GM23338 (cell line): Measurements from ENCODE around the gene PTGIS. TPM values are rescaled to one million over a fixed set of nuclear protein-coding genes. Genes with fewer than 3 reads are reported as not detected.

Source experiments
- ATAC-seq: fragments of 200-7000 bp; cut with Tn5 transposase; 3 replicates; pipeline ENCODE4 v1.9.1; 2020
- DNase-seq: peaks from one replicate; pipeline ENCODE4 v3.0.0-alpha.2; 2015; ENCODE audit warnings: low spot score
- H2AFZ ChIP-seq: fragments of 200-600 bp; sonication (generic); 2 replicates; pipeline ENCODE4 v1.8.0; 2016; ENCODE audit warnings: antibody characterized with exemption, mild to moderate bottlenecking, moderate library complexity
- H3F3A ChIP-seq: fragments of 200-600 bp; sonication (generic); replicated peaks from 2 replicates; pipeline ENCODE4 v1.8.0; 2017; ENCODE audit warnings: antibody characterized with exemption, mixed run types, low read depth
- H3K27ac ChIP-seq: fragments of 200-600 bp; sonication (generic); 2 replicates; pipeline ENCODE4 v1.6.1; 2016; ENCODE audit warnings: low read depth
- H3K27me3 ChIP-seq: fragments of 200-600 bp; sonication (generic); 2 replicates; pipeline ENCODE4 v1.8.0; 2016; ENCODE audit warnings: mild to moderate bottlenecking, mixed run types, moderate library complexity; ENCODE audit not compliant: insufficient read depth
- H3K36me3 ChIP-seq: fragments of 200-600 bp; sonication (generic); 2 replicates; pipeline ENCODE4 v1.8.0; 2016; ENCODE audit warnings: mild to moderate bottlenecking; ENCODE audit not compliant: insufficient read depth
- H3K4me1 ChIP-seq: fragments of 200-600 bp; sonication (generic); 2 replicates; pipeline ENCODE4 v1.8.0; 2016; ENCODE audit warnings: mild to moderate bottlenecking, moderate library complexity; ENCODE audit not compliant: insufficient read depth
- H3K4me2 ChIP-seq: fragments of 200-600 bp; sonication (generic); 2 replicates; pipeline ENCODE4 v1.7.1; 2017; ENCODE audit warnings: mixed run types
- H3K4me3 ChIP-seq: fragments of 200-600 bp; sonication (generic); 2 replicates; pipeline ENCODE4 v1.6.1; 2016; ENCODE audit warnings: mixed run types
- H3K79me2 ChIP-seq: fragments of 200-600 bp; sonication (generic); replicated peaks from 2 replicates; pipeline ENCODE4 v1.8.0; 2017; ENCODE audit warnings: mild to moderate bottlenecking; ENCODE audit not compliant: insufficient read depth
- H3K9me2 ChIP-seq: fragments of 200-600 bp; sonication (generic); 2 replicates; pipeline ENCODE4 v1.8.0; 2017; ENCODE audit not compliant: insufficient read depth
- H4K20me1 ChIP-seq: fragments of 200-600 bp; sonication (generic); replicated peaks from 2 replicates; pipeline ENCODE4 v1.8.0; 2017; ENCODE audit warnings: mild to moderate bottlenecking; ENCODE audit not compliant: insufficient read depth
- H3K27ac Mint-ChIP-seq: 2 replicates; pipeline ENCODE4 v1.8.0; 2020; ENCODE audit warnings: inconsistent platforms, mild to moderate bottlenecking, moderate library complexity, mixed read lengths
- H3K27me3 Mint-ChIP-seq: 3 replicates; pipeline ENCODE4 v1.8.0; 2022; ENCODE audit warnings: low read depth, mild to moderate bottlenecking, moderate library complexity, mixed read lengths, inconsistent platforms; ENCODE audit not compliant: insufficient read depth, poor library complexity
- H3K36me3 Mint-ChIP-seq: 3 replicates; pipeline ENCODE4 v1.8.0; 2021; ENCODE audit warnings: low read depth, mild to moderate bottlenecking, inconsistent platforms, moderate library complexity, mixed read lengths
- H3K4me1 Mint-ChIP-seq: 3 replicates; pipeline ENCODE4 v1.8.0; 2020; ENCODE audit warnings: mild to moderate bottlenecking, inconsistent platforms, mixed read lengths
- H3K4me3 Mint-ChIP-seq: 3 replicates; pipeline ENCODE4 v1.8.0; 2021; ENCODE audit warnings: moderate library complexity, mild to moderate bottlenecking, inconsistent platforms, mixed read lengths
- H3K9me3 Mint-ChIP-seq: 3 replicates; pipeline ENCODE4 v1.8.0; 2020; ENCODE audit warnings: moderate library complexity, mild to moderate bottlenecking, inconsistent platforms, mixed read lengths
- CREB1 ChIP-seq: fragments of 250-450 bp; sonication (Bioruptor Pico); IDR thresholded peaks from 2 replicates; pipeline ENCODE4 v1.5.0; 2020; ENCODE audit warnings: low read depth, mild to moderate bottlenecking, moderate library complexity
- CTCF ChIP-seq, 2 experiments: fragments of 200-600 bp in 1 of 2; sonication (generic) in 1 of 2; conservative IDR thresholded peaks; 2 replicates each; pipeline versions ENCODE4 v1.5.1 to v1.6.1; 2016 to 2017; ENCODE audit warnings: antibody characterized with exemption in 2 of 2, low read depth in 2 of 2, mild to moderate bottlenecking in 2 of 2, moderate library complexity in 1 of 2
- EZH2 ChIP-seq: fragments of 200-600 bp; sonication (generic); IDR thresholded peaks from one replicate; pipeline ENCODE4 v1.8.0; 2017; ENCODE audit warnings: antibody characterized with exemption, mild to moderate bottlenecking, low read depth; ENCODE audit not compliant: unreplicated experiment
- EZH2phosphoT487 ChIP-seq: fragments of 200-600 bp; sonication (generic); IDR thresholded peaks from one replicate; pipeline ENCODE4 v1.8.1; 2018; ENCODE audit warnings: antibody characterized with exemption; ENCODE audit not compliant: unreplicated experiment
- JUNB ChIP-seq: IDR thresholded peaks from one replicate; pipeline ENCODE4 v1.6.1; 2016; ENCODE audit warnings: antibody characterized with exemption; ENCODE audit not compliant: unreplicated experiment
- POLR2AphosphoS5 ChIP-seq: IDR thresholded peaks from 2 replicates; pipeline ENCODE4 v1.6.1; 2016; ENCODE audit warnings: antibody characterized with exemption, low read depth
- REST ChIP-seq: IDR thresholded peaks from one replicate; pipeline ENCODE4 v1.6.1; 2018; ENCODE audit warnings: antibody characterized with exemption; ENCODE audit not compliant: unreplicated experiment
- STAT1 ChIP-seq: IDR thresholded peaks from one replicate; pipeline ENCODE4 v1.6.1; 2016; ENCODE audit warnings: antibody characterized with exemption; ENCODE audit not compliant: unreplicated experiment
- ZNF114 ChIP-seq: fragments of 250-450 bp; sonication (Bioruptor Pico); IDR thresholded peaks from 2 replicates; pipeline ENCODE4 v1.5.0; 2020; ENCODE audit warnings: mild to moderate bottlenecking, moderate library complexity
- ZNF331 ChIP-seq: fragments of 250-450 bp; sonication (Bioruptor Pico); IDR thresholded peaks from 2 replicates; pipeline ENCODE4 v1.5.0; 2020; ENCODE audit warnings: low read depth, mild to moderate bottlenecking, moderate library complexity
- polyA plus RNA-seq: library from polyadenylated mRNA; unstranded; fragments of >200 nt; fragmentation: Nextera tagmentation; extraction: Ambion mirVana; gene quantifications from 2 replicates; pipeline ENCODE4 v1.2.1, GENCODE V29; 2016
- total RNA-seq: library from RNA; depleted of rRNA; stranded (reverse); fragments of >200 nt; shearing (Covaris generic); gene quantifications from 2 replicates; pipeline ENCODE4 v1.2.3, GENCODE V29; 2014
- TF ChIP-seq, protein P1 (sequence below): IDR thresholded peaks from 2 replicates; pipeline ENCODE4 v1.6.1; 2016; ENCODE audit warnings: antibody characterized with exemption

Gene PTGIS
- total and polyA plus RNA-seq, 2 experiments from 2014 or later: 6.6 to 28.7 TPM

DNA sequence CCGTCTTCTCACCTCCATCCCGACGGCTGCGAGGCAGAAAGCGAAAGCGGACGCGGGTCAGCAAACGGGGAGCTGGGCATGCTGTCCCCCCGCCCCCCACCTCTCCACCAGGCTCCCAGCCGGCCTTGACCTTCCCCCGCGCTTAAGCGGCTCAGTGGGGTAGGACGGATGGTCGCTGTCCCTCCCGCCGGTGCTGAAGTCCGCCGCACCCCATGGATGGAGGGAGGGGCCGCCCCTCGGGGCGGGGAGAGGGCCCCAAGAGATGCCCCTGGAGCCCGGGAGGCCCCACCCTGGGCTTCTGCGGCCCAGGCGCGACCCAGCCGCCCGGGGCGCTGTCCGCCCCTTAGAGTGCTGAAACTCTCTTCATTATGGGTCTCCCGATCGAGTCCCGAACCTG lies 85.3 kb downstream of the PTGIS start, which contains the start of gene KCNB1:
Gene KCNB1 (minus strand): TSS at position 48 of the 397 bp plus-strand sequence. CDS start 188 bp downstream, outside the sequence.
- Mint-ChIP-seq H3K36me3 (peaks cover 5% of the 10 kb centered on the region; the same call in 1 of the 3 replicates), H3K27me3 (peaks cover 25% of the 10 kb centered on the region), H3K4me1 (peaks cover 14% of the 10 kb centered on the region; the same call in 2 of the 3 replicates), H3K9me3 (no peaks in the 10 kb centered on the region; the same call in 2 of the 3 replicates), H3K4me3 (peak within 1 kb of the TSS; percentile 72), H3K27ac (no peak within 1 kb of the TSS)
- Histone ChIP-seq H3K27ac (no peak within 1 kb of the TSS), H4K20me1 (no peaks in the 10 kb centered on the region; the same call in 1 of the 2 replicates), H3K4me3 (peak within 1 kb of the TSS; percentile 64), H3K9me2 (no peaks in the 10 kb centered on the region), H3K36me3 (no peaks in the 10 kb centered on the region), H3K4me2 (peak within 1 kb of the TSS; percentile 87), H3F3A (no peaks in the 10 kb centered on the region), H3K27me3 (peaks cover 40% of the 10 kb centered on the region), H3K4me1 (no peaks in the 10 kb centered on the region), H3K79me2 (no peaks in the 10 kb centered on the region), H2AFZ (no peak within 1 kb of the TSS)
- TF ChIP-seq JUNB: no peak
- TF ChIP-seq, protein P1, sequence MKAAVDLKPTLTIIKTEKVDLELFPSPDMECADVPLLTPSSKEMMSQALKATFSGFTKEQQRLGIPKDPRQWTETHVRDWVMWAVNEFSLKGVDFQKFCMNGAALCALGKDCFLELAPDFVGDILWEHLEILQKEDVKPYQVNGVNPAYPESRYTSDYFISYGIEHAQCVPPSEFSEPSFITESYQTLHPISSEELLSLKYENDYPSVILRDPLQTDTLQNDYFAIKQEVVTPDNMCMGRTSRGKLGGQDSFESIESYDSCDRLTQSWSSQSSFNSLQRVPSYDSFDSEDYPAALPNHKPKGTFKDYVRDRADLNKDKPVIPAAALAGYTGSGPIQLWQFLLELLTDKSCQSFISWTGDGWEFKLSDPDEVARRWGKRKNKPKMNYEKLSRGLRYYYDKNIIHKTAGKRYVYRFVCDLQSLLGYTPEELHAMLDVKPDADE: no peak
- TF ChIP-seq CTCF (conservative IDR thresholded peaks at IDR 0.05; ENCODE audit: low read depth in 2 of 2): peak in 1 of 2 experiments; percentile 16; a peak in 1 of 4 replicates
- TF ChIP-seq ZNF331 (CRISPR knock-in tag): no peak
- no peak for TF ChIP-seq EZH2phosphoT487
- peak; percentile 96 for TF ChIP-seq REST
- TF ChIP-seq ZNF114 (CRISPR knock-in tag): peak; percentile 72; the same call in 1 of the 2 replicates
- peak; percentile 86 for ATAC-seq
- peak; percentile 94 for DNase-seq

- DNase-seq (peak; percentile 39), ATAC-seq (peak; percentile 2; the same call in 2 of the 3 replicates)
- Histone ChIP-seq H3K27me3 (peaks cover 40% of the 10 kb centered on the region), H3K4me2 (peak overlapping the region; percentile 55; the same call in 1 of the 2 replicates), H3K36me3 (no peaks in the 10 kb centered on the region), H3K27ac (no peak overlapping the region), H3F3A (no peaks in the 10 kb centered on the region), H3K4me1 (no peaks in the 10 kb centered on the region), H2AFZ (no peak overlapping the region), H3K9me2 (no peaks in the 10 kb centered on the region), H3K4me3 (peak overlapping the region; percentile 64; the same call in 1 of the 2 replicates), H3K79me2 (no peaks in the 10 kb centered on the region), H4K20me1 (no peaks in the 10 kb centered on the region; the same call in 1 of the 2 replicates)
- Mint-ChIP-seq H3K27me3 (peaks cover 27% of the 10 kb centered on the region), H3K4me1 (peaks cover 14% of the 10 kb centered on the region; the same call in 2 of the 3 replicates), H3K27ac (no peak overlapping the region), H3K9me3 (no peaks in the 10 kb centered on the region; the same call in 2 of the 3 replicates), H3K36me3 (peaks cover 5% of the 10 kb centered on the region; the same call in 1 of the 3 replicates), H3K4me3 (peak overlapping the region; percentile 33; the same call in 1 of the 3 replicates)
- no peak for TF ChIP-seq REST
- TF ChIP-seq JUNB: no peak
- TF ChIP-seq STAT1: no peak
- TF ChIP-seq ZNF331 (CRISPR knock-in tag): no peak
- no peak for TF ChIP-seq EZH2
- TF ChIP-seq, protein P1: no peak
- no peak for TF ChIP-seq ZNF114 (CRISPR knock-in tag)
- TF ChIP-seq CREB1 (CRISPR knock-in tag): no peak
- TF ChIP-seq POLR2AphosphoS5: no peak
- TF ChIP-seq EZH2phosphoT487: no peak
Measured at GRCh38 chr20:49482173-49482572, 85.8 kb downstream of the PTGIS start.
